ENCODE measurements around the gene TRIM14. TPM values are rescaled to one million over a fixed set of nuclear protein-coding genes. Genes with fewer than 3 reads are reported as not detected.

Gene TRIM14
- total and polyA plus RNA-seq, 2 of the 13 experiments (the other 11 are each of a cell fraction or from before 2014, with no cell fraction given) = 9.2 to 13.0 TPM

- Histone ChIP-seq H4K20me1 (ENCODE audit: insufficient read depth, low read length) (peaks cover 11% of the 10 kb centered on the region; the same call in 1 of the 2 replicates), H3K4me3 (replicated peaks in 1 of 3; ENCODE audit: insufficient read depth in 1 of 3, low read depth in 2 of 3, low read length in 3 of 3) (no peak overlapping the region), H3K9me3 (ENCODE audit: low read length) (no peaks in the 10 kb centered on the region), H3K27ac (ENCODE audit: extremely low read length, insufficient read depth, low read length) (no peak overlapping the region), H3K9ac (ENCODE audit: insufficient read depth, low read depth, low read length) (no peak overlapping the region), H3K4me1 (ENCODE audit: insufficient read depth, low read length) (peaks cover 30% of the 10 kb centered on the region), H2AFZ (ENCODE audit: low read length) (no peak overlapping the region), H3K79me2 (ENCODE audit: insufficient read depth, low read length) (peaks cover 41% of the 10 kb centered on the region), H3K4me2 (ENCODE audit: low read depth, low read length) (no peak overlapping the region), H3K36me3 (replicated peaks in 1 of 2; ENCODE audit: control insufficient read depth in 1 of 2, insufficient read depth in 2 of 2, low read length in 2 of 2) (peaks cover 12 to 39% of the 10 kb centered on the region in 2 experiments; a peak in 4 of 5 replicates), H3K27me3 (ENCODE audit: control insufficient read depth in 1 of 2, insufficient read depth in 2 of 2, low read length in 2 of 2) (no peaks in the 10 kb centered on the region)
- FAIRE-seq (no peak), ATAC-seq (no peak), DNase-seq (ENCODE audit: low spot score) (no peak)
- ChIA-PET CTCF (ENCODE audit: low intra/inter-chr PET ratio, low total read pairs) (no interaction called here), POLR2A (interaction anchor here (1.3 kb wide), 1 partner anchor 15 kb away, joined by 4 read pairs; the partner anchor contains the start of gene NANS)
- no TSS peak for BruUV-seq (replicated peaks)
- in situ Hi-C loops (cut with HindIII; ENCODE audit: extremely low pct_ligation_motif_present, low pct_unique_long_range_greater_than_20kb) = no loop called here
- TF ChIP-seq ZNF121 (CRISPR knock-in tag; IDR thresholded peaks at IDR 0.05) (0 out of 2 replicates have a peak, but pooled peaks have one; percentile 14), MTA3 (CRISPR knock-in tag; IDR thresholded peaks at IDR 0.05) (no peak), RBFOX2 (IDR thresholded peaks at IDR 0.05; ENCODE audit: low read depth, low read length) (no peak)
- WGBS (ENCODE audit: low lambda C conversion rate) = 98% methylated on average over 7 of the region's 7 CpGs
- intact Hi-C loops (cut with micrococcal nuclease; ENCODE audit: unreplicated experiment) = loop anchor here (5.0 kb wide), 1 partner anchor 137 kb away; no protein-coding TSS in a partner anchor
These were observed 48.3 kb downstream of the TRIM14 start for GRCh38 chr9:98070704-98071103.

- H3K4me2 ChIP-seq (ENCODE audit: low read depth, low read length) = no peak overlapping the region
- CTCF ChIA-PET (ENCODE audit: low intra/inter-chr PET ratio, low total read pairs) = no interaction called here
- no peaks in the 10 kb centered on the region for H3K9me3 ChIP-seq (ENCODE audit: low read length)
- H2AFZ ChIP-seq (ENCODE audit: low read length) = no peak overlapping the region
- H3K79me2 ChIP-seq (ENCODE audit: insufficient read depth, low read length) = peaks cover 38% of the 10 kb centered on the region
- H3K36me3 ChIP-seq (replicated peaks in 1 of 2; ENCODE audit: control insufficient read depth in 1 of 2, insufficient read depth in 2 of 2, low read length in 2 of 2) = peaks cover 12 to 48% of the 10 kb centered on the region in 2 experiments; a peak in 4 of 5 replicates
- FAIRE-seq (no peak), ATAC-seq (no peak), DNase-seq (ENCODE audit: low spot score) (no peak)
- peaks cover 10% of the 10 kb centered on the region; the same call in 1 of the 2 replicates for H4K20me1 ChIP-seq (ENCODE audit: insufficient read depth, low read length)
- peaks cover 19% of the 10 kb centered on the region for H3K4me1 ChIP-seq (ENCODE audit: insufficient read depth, low read length)
- POLR2A ChIA-PET = no interaction called here
- H3K27ac ChIP-seq (ENCODE audit: extremely low read length, insufficient read depth, low read length) = no peak overlapping the region
- no peak overlapping the region for H3K9ac ChIP-seq (ENCODE audit: insufficient read depth, low read depth, low read length)
- H3K4me3 ChIP-seq (replicated peaks in 1 of 3; ENCODE audit: insufficient read depth in 1 of 3, low read depth in 2 of 3, low read length in 3 of 3) = no peak overlapping the region
- H3K27me3 ChIP-seq (ENCODE audit: control insufficient read depth in 1 of 2, insufficient read depth in 2 of 2, low read length in 2 of 2) = no peaks in the 10 kb centered on the region
- WGBS (ENCODE audit: low lambda C conversion rate) = 98% methylated on average over 6 of the region's 6 CpGs
- intact Hi-C loops (cut with micrococcal nuclease; ENCODE audit: unreplicated experiment) = no loop called here
- in situ Hi-C loops (cut with HindIII; ENCODE audit: extremely low pct_ligation_motif_present, low pct_unique_long_range_greater_than_20kb) = no loop called here
- BruUV-seq (replicated peaks) = no TSS peak
- TF ChIP-seq SMAD3 (CRISPR knock-in tag; IDR thresholded peaks at IDR 0.05) (no peak), ZNF709 (CRISPR knock-in tag; IDR thresholded peaks at IDR 0.05) (no peak), ZNF616 (CRISPR knock-in tag; IDR thresholded peaks at IDR 0.05; ENCODE audit: low read depth) (no peak), SNAI1 (CRISPR knock-in tag; IDR thresholded peaks at IDR 0.05; ENCODE audit: borderline replicate concordance) (no peak), ZNF670 (CRISPR knock-in tag; IDR thresholded peaks at IDR 0.05; ENCODE audit: borderline replicate concordance) (no peak), HIC2 (CRISPR knock-in tag; IDR thresholded peaks at IDR 0.05; ENCODE audit: low read depth) (no peak), SIX1 (CRISPR knock-in tag; IDR thresholded peaks at IDR 0.05; ENCODE audit: borderline replicate concordance) (no peak), ZNF790 (CRISPR knock-in tag; IDR thresholded peaks at IDR 0.05; ENCODE audit: borderline replicate concordance) (no peak), ATF4 (CRISPR knock-in tag; IDR thresholded peaks at IDR 0.05) (no peak), PLRG1 (conservative IDR thresholded peaks at IDR 0.05) (no peak), ZNF639 (CRISPR knock-in tag; conservative IDR thresholded peaks at IDR 0.05) (no peak)
These were observed 49.5 kb downstream of the TRIM14 start for GRCh38 chr9:98069551-98069950.

Data from HepG2 (cell line).